MM.1S (cell line): Measurements from ENCODE around the gene PIR.

ENCODE experiments used
- EZH2 ChIP-seq: fragments of 300-600 bp; sonication (generic); optimal IDR thresholded peaks from 2 replicates; pipeline ENCODE3; 2017; ENCODE audit warnings: low read depth, mild to moderate bottlenecking, antibody characterized with exemption, low read length, mixed read lengths
- EZH2phosphoT487 ChIP-seq: fragments of 300-600 bp; sonication (generic); IDR thresholded peaks from 2 replicates; pipeline ENCODE4 v1.6.1; 2018; ENCODE audit warnings: antibody characterized with exemption, low read length
- TF ChIP-seq, protein P1 (sequence below): fragments of 300-600 bp; sonication (generic); IDR thresholded peaks from 2 replicates; pipeline ENCODE4 v1.5.1; 2016; ENCODE audit warnings: antibody characterized with exemption, low read length, mixed read lengths

DNA sequence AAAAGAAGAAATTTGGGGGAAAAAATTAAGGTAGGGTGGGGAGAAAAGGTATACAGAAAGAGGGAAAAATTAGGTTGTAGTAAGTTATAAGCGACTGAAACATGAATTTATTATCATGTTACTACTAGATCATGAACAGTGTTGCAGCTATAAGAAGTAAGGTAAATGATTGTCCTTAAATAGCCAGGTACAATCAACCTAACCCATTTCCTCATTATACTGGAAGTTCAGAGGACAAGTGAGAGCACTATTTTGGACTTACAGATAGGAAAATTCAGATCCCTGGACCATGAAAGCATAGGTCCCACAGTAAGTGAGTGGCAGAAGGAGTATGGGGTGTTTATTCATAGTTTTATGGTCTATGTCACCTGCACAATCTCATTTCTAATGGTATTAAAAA, 23.5 kb downstream of the PIR start:
- TF ChIP-seq EZH2phosphoT487 (no peak), EZH2 (no peak)
- TF ChIP-seq, protein P1, sequence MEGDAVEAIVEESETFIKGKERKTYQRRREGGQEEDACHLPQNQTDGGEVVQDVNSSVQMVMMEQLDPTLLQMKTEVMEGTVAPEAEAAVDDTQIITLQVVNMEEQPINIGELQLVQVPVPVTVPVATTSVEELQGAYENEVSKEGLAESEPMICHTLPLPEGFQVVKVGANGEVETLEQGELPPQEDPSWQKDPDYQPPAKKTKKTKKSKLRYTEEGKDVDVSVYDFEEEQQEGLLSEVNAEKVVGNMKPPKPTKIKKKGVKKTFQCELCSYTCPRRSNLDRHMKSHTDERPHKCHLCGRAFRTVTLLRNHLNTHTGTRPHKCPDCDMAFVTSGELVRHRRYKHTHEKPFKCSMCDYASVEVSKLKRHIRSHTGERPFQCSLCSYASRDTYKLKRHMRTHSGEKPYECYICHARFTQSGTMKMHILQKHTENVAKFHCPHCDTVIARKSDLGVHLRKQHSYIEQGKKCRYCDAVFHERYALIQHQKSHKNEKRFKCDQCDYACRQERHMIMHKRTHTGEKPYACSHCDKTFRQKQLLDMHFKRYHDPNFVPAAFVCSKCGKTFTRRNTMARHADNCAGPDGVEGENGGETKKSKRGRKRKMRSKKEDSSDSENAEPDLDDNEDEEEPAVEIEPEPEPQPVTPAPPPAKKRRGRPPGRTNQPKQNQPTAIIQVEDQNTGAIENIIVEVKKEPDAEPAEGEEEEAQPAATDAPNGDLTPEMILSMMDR: no peak
